ENCODE data around the gene TAPT1. TPM values are rescaled to one million over a fixed set of nuclear protein-coding genes. Genes with fewer than 3 reads are reported as not detected.

Gene TAPT1
- total RNA-seq, 2 donors from 2014 or later: 19.7 to 21.1 TPM

DNA sequence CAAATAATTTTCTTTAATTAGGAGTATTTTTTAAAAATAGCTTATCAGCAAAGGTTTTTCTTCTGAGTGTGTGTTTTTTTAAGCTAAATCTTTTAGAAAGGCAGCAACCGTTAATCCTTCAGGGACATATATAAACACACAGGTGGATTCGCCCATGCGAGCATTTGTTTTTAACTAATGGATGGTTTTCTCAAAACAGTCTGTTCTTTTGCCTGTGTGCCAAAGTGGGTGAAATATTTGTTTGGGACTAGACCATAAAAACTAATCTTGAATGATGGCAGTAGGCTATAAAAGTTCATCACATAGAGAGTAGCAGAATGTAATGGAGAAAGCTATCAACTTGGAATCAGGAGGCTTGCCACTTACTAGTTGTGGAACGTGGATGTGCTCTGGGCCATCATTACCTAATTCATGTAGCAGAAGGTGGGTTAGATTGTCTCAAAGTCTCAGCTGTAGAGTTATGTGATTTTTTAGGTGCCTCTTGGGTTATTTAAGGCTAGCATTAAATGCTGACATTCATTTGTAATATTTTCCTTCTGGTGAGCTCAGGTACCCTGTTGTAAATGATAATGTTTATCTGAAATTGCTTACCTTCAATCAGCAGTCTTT is 7.4 kb upstream of the TAPT1 start:
- no peak for DNase-seq (ENCODE audit: low spot score)
- peaks cover 0 to 30% of the 10 kb centered on the region in 2 donors for H3K4me1 ChIP-seq
- H3K4me3 ChIP-seq: no peak overlapping the region
- H3K27ac ChIP-seq: no peak overlapping the region
- no peaks in the 10 kb centered on the region for H3K36me3 ChIP-seq
- H3K9me3 ChIP-seq: no peaks in the 10 kb centered on the region
- H3K27me3 ChIP-seq: no peaks in the 10 kb centered on the region
- TF ChIP-seq, protein P1, sequence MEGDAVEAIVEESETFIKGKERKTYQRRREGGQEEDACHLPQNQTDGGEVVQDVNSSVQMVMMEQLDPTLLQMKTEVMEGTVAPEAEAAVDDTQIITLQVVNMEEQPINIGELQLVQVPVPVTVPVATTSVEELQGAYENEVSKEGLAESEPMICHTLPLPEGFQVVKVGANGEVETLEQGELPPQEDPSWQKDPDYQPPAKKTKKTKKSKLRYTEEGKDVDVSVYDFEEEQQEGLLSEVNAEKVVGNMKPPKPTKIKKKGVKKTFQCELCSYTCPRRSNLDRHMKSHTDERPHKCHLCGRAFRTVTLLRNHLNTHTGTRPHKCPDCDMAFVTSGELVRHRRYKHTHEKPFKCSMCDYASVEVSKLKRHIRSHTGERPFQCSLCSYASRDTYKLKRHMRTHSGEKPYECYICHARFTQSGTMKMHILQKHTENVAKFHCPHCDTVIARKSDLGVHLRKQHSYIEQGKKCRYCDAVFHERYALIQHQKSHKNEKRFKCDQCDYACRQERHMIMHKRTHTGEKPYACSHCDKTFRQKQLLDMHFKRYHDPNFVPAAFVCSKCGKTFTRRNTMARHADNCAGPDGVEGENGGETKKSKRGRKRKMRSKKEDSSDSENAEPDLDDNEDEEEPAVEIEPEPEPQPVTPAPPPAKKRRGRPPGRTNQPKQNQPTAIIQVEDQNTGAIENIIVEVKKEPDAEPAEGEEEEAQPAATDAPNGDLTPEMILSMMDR (IDR thresholded peaks at IDR 0.05): no peak

DNA sequence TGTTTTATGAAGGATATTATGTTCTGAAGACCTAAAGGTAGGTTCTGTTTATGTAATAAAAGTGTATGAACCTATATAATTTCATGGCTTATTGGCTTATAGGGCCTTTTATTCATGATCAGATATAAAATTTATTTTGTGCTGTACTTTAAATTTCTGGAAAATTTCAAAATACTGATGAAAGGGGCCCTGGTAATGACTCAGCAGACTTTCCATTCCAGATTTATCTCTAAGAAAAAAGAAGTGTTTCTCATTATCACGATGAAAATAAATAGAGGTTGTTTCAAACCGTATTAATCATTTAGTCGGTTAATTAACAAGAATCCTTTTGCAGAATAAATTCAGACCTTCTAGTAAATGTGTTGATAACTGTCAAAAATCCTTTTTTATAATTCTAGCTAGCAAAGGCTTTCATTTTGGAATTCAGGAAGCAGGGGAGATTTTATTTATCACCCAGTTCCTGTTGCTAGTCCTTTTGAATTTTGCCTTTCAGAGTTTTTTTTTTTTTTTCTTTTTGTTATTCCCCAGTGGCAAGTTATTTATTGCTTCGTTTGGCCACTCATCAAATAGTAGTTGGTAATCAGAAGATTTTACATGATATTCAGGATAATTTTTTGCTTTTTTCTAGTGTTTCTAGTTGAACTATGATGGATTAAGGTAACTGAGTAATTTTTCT is 5.4 kb upstream of the TAPT1 start:
- H3K9me3 ChIP-seq: no peaks in the 10 kb centered on the region
- H3K27ac ChIP-seq: peak overlapping the region; percentile 26 to 42
- H3K36me3 ChIP-seq: no peaks in the 10 kb centered on the region
- TF ChIP-seq, protein P1 (IDR thresholded peaks at IDR 0.05): no peak
- H3K27me3 ChIP-seq: no peaks in the 10 kb centered on the region
- peak overlapping the region in 1 of 2 donors; percentile 15 for H3K4me3 ChIP-seq
- H3K4me1 ChIP-seq: peaks cover 0 to 39% of the 10 kb centered on the region in 2 donors
- DNase-seq (ENCODE audit: low spot score): no peak

DNA sequence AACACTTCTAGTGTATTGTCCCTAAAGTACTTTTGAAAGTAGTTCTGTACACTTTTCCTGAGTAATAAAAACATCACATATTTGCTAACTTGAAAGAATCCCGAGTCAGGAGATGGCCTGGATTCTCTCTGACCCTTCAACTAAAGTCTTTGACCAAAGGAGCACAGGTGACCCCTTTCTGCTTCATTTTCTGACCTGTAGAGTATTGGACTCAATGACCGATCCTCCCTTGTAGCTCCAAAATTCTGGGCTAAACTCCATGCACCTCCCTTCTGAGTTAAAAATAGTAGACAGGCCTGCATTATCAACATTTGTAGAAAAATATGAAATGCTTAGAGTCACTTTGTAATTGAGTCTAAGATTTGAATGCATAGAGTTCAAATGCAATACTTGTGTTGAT is 4.0 kb upstream of the TAPT1 start:
- Histone ChIP-seq H3K4me1 (peaks cover 0 to 43% of the 10 kb centered on the region in 2 donors), H3K27me3 (no peaks in the 10 kb centered on the region), H3K27ac (peak overlapping the region in 1 of 2 donors; percentile 42)

DNA sequence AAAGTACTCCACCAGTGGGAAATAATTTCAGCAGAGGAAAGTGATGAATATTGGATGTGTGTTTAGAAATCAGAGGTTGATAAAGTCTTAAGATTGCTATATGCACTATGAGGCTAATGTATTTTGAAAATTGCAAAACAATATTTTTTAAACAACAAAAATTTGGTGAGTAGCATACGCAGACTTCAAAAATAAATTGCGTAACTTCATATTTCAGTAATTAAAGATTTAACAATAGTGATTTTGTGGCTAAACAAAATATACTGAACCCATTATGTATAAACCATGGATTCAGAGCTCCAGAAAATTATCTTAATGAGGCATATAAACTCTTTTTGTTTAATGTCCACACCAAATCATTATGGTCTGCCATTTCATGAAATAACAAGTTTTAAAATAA is 3.3 kb upstream of the TAPT1 start:
- TF ChIP-seq, protein P1 (IDR thresholded peaks at IDR 0.05): no peak
- H3K27ac ChIP-seq: peak overlapping the region in 1 of 2 donors; percentile 42
- no peaks in the 10 kb centered on the region for H3K36me3 ChIP-seq
- H3K27me3 ChIP-seq: no peaks in the 10 kb centered on the region
- H3K4me3 ChIP-seq: no peak overlapping the region
- DNase-seq (ENCODE audit: low spot score): no peak
- H3K4me1 ChIP-seq: peaks cover 0 to 50% of the 10 kb centered on the region in 2 donors
- H3K9me3 ChIP-seq: no peaks in the 10 kb centered on the region

More for the DNA sequence above, 4.0 kb upstream of the TAPT1 start:
- no peak for DNase-seq (ENCODE audit: low spot score)
- Histone ChIP-seq H3K9me3 (no peaks in the 10 kb centered on the region), H3K4me3 (no peak overlapping the region), H3K36me3 (no peaks in the 10 kb centered on the region)
- TF ChIP-seq, protein P1 (IDR thresholded peaks at IDR 0.05): no peak

DNA sequence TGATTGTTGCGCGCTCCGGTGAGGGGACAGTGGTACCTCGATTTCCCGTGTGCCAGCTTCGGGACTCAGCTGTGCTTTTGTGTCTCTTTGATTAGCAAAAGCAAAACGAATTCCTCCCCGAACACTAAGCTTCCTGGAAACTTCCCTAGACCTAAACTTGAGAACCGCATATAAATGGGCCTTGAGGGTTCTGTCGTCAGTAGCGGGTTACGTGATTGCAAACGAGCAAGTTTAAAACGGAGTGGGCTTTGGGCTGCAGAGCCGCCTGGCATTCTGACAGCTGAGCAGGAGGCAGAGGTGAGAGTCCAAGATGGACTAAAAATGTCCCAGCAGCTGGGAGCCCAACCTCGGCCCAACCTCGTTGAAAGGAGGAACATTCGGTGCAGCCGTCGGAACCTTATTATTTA is 1.2 kb upstream of the TAPT1 start:
- Histone ChIP-seq H3K9me3 (no peaks in the 10 kb centered on the region), H3K4me1 (peaks cover 0 to 68% of the 10 kb centered on the region in 2 donors), H3K4me3 (peak overlapping the region; percentile 83 to 92), H3K27ac (peak overlapping the region; percentile 95 to 96), H3K36me3 (no peaks in the 10 kb centered on the region), H3K27me3 (no peaks in the 10 kb centered on the region)
- DNase-seq (ENCODE audit: low spot score): peak; percentile 59
- TF ChIP-seq, protein P1 (IDR thresholded peaks at IDR 0.05): no peak
